NOMO-1 treated with DMSO at 0.1 percent for 48 hours (cell line): Measurements from ENCODE around the gene SH3BGRL3.

Source experiments
- DNase-seq: peaks from one replicate; lab custom pipeline; 2025; ENCODE audit not compliant: unreplicated experiment; lab: John Stamatoyannopoulos, UW

Gene SH3BGRL3

GRCh38 chr1:26290122-26290881, 10.4 kb downstream of the SH3BGRL3 start:
- DNase-seq, result peak; percentile 41

DNA sequence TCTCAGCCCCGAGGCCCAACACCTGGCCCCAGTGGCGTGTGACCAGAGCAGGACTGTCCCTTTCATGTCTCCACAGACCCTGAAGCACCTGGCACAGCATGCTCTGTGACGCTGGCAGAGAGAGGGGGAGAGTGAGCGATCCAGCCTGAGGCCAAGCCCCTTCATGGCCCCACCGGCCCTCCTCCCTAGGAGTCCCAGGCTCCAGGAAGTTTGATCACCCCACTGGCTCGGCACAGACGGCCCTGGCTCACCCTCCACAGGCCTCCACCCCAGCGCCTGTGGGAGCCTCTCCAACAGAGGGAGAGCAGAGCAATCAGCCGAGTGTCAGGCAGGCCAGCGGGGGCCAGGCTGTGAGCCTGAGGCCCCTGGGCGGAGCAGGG, 11.0 kb downstream of the SH3BGRL3 start:
- DNase-seq, result no peak

- no peak for DNase-seq
Observed at GRCh38 chr1:26291433-26291832, 11.5 kb downstream of the SH3BGRL3 start.

GRCh38 chr1:26291939-26292338, 12.1 kb downstream of the SH3BGRL3 start:
- no peak for DNase-seq

DNA sequence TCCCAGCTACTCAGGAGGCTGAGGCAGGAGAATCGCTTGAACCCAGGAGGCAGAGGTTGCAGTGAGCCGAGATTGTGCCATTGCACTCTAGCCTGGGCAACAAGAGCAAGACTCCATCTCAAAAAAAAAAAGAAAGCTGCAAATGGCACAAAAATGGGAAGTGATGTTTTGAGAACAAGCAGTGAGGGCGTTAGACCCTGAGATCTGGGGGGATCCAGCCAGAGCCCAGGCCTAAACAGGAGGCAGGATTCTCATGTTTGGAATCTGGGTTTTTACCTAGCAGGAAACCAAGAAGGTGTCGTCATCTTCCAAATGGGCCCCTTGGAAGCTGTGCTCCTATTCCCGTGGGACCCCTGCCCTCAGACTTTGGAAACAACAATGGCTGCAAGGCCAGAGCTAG, 12.8 kb downstream of the SH3BGRL3 start:
- peak; percentile 11 for DNase-seq

DNA sequence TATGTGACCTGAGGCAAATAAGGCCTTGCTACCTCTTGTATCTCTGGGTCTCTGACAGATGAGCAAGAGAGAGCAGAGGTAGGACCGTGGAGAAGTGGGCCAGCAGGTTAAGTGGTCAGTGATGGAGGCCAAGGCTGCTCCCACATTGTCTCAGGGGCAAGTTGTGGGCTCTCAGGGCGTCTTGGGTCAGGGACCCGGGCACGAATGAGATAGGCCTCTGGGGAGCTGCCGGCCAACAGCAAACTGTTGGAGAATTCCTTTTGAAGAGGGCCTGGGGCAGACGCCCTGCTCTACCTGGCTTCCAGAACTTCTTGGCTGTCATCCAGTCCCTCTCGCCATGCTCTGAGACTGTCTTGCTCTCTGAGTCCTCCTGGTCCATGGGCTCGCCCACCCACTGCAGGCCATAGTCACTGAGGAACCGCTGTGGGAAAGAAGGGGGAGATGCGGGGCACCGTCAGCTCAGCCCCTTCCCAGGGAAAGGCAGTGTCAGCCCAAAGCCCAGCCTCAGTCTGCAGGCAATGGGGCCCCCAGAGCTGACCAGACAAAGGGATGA, 14.1 kb downstream of the SH3BGRL3 start:
- DNase-seq, result no peak

DNA sequence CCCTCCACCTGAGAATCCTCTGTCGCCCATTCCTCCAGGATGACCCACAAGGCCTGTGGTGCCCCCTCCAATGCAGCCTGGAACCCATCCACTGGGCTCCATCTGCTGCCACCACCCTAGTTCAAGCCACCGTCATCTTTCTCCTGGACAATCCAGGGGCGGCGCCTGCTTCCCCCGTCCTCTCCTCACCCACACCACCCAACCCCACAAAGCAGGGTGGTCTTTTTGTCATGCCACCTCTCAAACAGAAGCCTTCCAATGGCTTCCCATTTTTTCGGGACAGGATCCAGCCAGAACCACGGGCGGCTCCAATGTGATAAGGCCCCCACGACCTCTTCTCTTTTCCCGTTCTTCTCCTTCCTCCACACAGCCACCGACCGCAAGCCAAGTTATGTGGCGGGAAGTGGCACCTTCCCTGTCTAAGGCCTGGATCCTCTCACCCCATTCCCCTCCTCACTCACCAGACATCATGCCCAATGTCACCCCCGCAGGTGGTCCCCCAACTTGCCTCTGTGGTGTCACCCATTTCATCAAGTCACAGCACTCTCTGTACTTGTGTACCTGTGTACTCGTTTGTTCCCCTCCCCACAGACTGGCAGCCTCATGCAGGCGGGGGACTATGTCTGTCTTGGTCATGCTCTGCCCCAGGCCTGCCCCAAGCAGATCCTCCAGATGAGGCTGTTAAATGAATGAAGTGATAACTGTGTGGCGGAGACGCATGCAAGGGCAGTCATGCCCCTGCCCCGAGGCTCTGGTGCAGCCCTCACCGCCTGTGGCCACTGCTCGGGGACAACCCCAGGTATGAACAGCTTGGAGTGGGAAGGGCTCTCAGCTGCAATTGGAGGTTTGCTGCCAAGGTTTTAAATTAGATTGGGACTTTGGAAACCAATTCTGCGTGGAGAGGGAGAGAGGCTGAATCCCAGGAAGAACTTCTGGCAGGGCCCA, 15.6 kb downstream of the SH3BGRL3 start:
- DNase-seq, result no peak

- no peak for DNase-seq
Observed at GRCh38 chr1:26296340-26297056, 16.6 kb downstream of the SH3BGRL3 start.

DNA sequence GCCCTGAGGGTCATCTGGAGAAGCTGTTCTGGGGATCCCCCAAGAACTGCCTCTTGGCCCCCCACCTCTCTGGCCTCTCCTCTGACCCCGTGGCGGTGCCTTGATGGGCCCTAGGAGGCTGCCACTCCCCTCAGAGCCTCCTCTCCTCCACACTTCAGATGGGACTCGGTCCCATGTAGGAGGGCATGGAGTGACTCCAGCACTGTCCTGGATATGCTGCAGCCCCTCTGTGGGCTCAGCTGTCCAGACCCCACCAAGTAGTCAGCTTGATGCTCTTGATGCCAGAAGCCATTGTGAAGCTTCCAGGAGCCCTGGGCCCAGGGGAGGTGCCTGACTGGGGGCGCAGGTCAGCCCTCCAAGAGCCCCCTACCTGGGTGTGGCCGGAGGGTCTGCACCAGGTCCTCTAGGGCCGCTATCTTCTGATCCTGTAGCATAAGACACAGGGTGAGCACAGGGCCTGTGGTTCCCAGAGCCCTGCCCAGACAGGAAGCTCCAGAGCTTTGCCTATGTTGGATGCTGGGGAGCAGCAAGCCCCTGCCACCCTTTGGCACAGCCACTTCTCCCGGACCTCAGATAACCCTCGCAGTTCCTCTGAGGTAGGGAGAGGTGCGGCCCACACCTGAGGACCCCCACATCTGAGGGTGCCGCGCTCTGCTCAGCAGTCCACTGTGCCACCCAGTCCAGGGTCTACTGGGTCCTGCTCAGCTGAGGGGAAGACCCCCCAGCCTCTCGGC, 17.3 kb downstream of the SH3BGRL3 start:
- no peak for DNase-seq

DNA sequence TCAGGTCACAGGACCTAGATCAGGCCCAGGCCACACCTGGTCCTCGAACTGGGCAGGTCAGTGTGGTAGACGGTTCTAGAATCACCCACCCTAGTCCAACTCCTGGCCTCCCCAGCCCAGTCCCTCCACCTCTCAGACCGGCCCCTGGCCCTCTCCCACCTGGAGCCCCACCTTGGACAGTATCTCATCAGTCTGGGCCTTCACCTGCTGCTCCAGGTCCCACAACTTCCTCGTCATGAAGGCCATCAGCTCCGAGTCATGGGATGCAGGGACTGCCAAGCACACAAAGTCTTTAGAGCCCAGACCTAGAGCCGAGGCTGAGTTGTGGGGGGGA, 17.9 kb downstream of the SH3BGRL3 start:
- DNase-seq, result no peak

DNA sequence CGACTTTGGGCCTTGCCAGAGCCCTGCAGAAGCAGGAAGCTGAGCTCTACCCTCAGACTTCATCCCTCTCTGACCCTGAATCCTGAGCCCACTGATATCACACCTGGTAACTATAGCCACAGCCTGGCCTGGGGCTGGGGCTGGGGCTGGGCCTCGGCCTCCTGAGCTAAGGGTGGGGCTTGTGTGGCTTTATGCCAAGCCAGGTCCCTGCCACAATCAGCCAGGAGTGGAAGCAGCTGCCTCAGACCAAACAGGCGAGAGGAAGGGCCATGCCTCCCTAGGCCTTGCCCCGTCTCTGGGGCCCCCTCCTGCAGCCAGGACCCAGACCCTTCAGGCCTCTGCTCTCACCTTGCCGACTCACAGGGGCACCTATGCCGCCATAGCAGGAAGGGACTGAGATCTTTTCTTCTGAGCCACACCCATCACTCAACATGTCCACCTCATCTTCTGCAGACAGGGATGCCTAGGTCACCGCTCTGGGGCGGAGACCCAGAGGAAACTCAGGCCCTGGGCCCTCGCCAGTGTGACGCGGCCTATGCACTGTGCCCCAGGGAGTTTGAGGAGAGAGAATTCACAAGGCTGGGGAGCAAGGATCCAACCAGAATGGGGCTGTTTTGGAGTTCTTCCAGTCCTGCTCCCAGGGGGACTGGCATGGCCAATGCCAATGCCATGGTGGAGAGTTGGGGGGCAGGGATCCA, 20.8 kb downstream of the SH3BGRL3 start:
- no peak for DNase-seq

DNA sequence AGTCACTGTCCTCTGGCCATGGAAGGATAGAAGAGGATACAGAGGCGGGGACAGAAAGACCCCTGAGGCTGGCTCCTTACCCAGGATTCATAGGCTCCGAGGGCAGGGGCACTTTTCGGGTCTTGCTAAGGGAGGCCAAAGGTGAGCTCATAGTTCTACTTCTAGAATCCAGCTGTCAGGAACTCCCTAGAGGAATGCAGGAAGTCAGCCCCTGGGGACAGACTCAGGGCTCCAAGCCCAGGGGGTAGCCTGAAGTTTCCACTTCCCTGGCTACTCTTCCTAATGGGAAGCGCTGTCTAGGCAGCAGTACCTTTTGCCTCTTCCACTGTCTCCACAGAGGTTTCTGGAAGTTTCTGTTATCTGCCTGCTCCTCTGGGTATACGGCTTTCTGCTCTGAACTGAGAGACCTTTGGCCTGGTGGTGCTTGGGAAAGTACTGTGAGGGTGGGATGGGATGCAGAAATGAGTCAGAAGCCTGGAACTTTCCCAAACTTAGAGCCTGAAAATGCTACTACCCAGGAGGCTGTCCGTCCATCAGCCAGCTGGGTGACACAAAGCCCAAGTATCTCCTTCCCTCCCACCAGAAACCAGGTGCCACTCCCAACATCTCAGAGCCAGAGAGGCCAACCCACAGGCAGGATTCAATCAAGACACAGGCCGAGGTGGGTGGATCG, 23.0 kb downstream of the SH3BGRL3 start:
- DNase-seq, result no peak

GRCh38 chr1:26305667-26306289, 25.9 kb downstream of the SH3BGRL3 start:
- peak; percentile 77 for DNase-seq

GRCh38 chr1:26306290-26307229, 26.7 kb downstream of the SH3BGRL3 start, which contains the start of gene UBXN11:
Gene UBXN11 (minus strand): TSS chr1:26306636. CDS start chr1:26302883, 3,753 bp downstream.
- peak; percentile 97 for DNase-seq

GRCh38 chr1:26307363-26307781, 27.5 kb downstream of the SH3BGRL3 start:
- DNase-seq, result no peak

DNA sequence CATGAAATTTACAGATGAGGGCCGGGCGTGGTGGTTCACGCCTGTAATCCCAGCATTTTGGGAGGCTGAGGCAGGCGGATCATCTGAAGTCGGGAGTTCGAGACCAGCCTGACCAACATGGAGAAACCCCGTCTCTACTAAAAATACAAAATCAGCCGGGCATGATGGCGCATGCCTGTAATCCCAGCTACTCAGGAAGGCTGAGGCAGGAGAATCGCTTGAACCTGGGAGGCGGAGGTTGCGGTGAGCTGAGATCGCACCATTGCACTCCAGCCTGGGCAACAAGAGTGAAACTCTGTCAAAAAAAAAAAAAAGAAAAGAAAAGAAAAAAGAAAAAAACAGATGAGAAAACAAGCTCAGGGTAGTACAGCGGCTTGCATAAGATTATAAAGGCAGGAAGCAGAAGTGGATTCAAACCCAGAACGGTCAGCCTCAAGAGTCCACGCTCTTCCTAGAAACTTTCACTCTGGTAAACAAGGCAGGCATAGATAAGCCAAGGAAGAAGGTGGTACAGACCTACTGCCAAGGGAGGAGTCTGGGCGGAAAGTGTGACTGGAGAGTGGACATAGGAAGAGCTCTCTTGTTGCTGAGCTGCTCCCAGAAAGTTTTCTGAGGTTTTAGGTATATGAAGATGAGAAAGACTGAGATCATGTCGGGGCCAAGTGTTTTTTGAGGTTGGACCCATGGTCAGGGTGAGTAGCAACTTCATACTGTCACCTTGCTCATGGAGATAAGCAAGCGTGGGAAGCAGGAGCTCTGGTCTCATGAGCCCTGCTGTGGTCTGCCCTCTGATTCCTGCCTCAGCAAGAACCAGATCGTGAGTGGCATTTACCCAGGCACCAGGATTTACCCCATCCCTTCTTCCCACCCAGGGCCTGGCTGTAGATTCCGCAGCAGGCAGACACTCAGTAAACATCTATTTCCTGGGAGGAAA, 28.3 kb downstream of the SH3BGRL3 start:
- peak; percentile 25 for DNase-seq

- no peak for DNase-seq
Observed at GRCh38 chr1:26314501-26314900, 34.6 kb downstream of the SH3BGRL3 start.
